Natural killer cell treated with Interleukin-12 subunit alpha and Interleukin-12 subunit beta and Interleukin-15 and Interleukin-18, amount 100 ng/mL, for 72 hours (primary cell): ENCODE results near the gene TOPORS. TPM values are rescaled to one million over a fixed set of nuclear protein-coding genes. Genes with fewer than 3 reads are reported as not detected.

ENCODE experiments used
- ATAC-seq, 2 donors: fragments of 150-1000 bp; cut with Tn5 transposase in 1 of 2; sonication (Bioruptor Pico), chemical (Tn5 transposase) in 1 of 2; 2 replicates each; pipeline ENCODE4 v1.10.0; 2021
- DNase-seq: peaks from one replicate; pipeline ENCODE4 v3.0.0; 2022; ENCODE audit warnings: low spot score
- H3K27ac Mint-ChIP-seq, 2 donors: 1 replicate in 1 of 2; 2 replicates in 1 of 2; pipeline ENCODE4 v1.8.0; 2022; ENCODE audit warnings: mixed read lengths in 2 of 2, mild to moderate bottlenecking in 1 of 2, moderate library complexity in 1 of 2
- H3K27me3 Mint-ChIP-seq, 2 donors: 1 replicate in 1 of 2; 2 replicates in 1 of 2; pipeline ENCODE4 v1.8.0; 2022; ENCODE audit warnings: mixed read lengths in 2 of 2
- H3K36me3 Mint-ChIP-seq: one replicate; pipeline ENCODE4 v1.8.0; 2022; ENCODE audit warnings: mixed read lengths
- H3K4me1 Mint-ChIP-seq, 2 donors: 1 replicate in 1 of 2; 2 replicates in 1 of 2; pipeline ENCODE4 v1.8.0; 2022; ENCODE audit warnings: low read depth in 2 of 2, mixed read lengths in 2 of 2, mild to moderate bottlenecking in 1 of 2
- H3K4me3 Mint-ChIP-seq: one replicate; pipeline ENCODE4 v1.8.0; 2022; ENCODE audit warnings: mixed read lengths
- H3K9me3 Mint-ChIP-seq: 2 replicates; pipeline ENCODE4 v1.8.0; 2022; ENCODE audit warnings: mixed read lengths
- total RNA-seq, 2 donors: library from RNA; stranded (reverse); gene quantifications; one replicate each; pipeline ENCODE4 v1.2.3, GENCODE V29; 2022

The TOPORS gene
- total RNA-seq, 2 donors from 2014 or later: 11.3 to 12.1 TPM

DNA sequence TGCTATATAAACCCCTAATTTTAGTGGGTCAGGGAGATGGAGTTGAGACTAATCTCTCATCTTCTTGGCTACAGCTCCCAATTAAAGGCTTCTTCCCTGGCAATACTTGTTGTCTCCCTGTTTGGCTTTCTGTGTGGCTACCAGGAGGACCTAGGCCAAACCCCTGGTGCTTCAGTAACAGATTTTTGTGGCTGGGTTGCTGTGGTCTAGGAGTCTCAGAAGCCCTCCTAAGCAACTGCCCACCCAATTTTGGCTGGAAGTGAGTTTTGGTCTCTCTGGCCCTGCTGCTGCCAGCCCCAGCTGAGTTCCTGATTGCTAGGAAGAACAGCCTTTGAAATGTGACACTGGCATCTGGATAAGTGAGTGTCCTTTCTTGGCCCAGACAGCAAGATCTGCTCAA is 36.1 kb downstream of the TOPORS start:
- ATAC-seq: no peak
- H3K27me3 Mint-ChIP-seq: no peaks in the 10 kb centered on the region
- no peak for DNase-seq
- no peak overlapping the region for H3K4me3 Mint-ChIP-seq
- H3K4me1 Mint-ChIP-seq: peaks cover 34 to 46% of the 10 kb centered on the region in 2 donors
- peak overlapping the region in 1 of 2 donors; percentile 16 for H3K27ac Mint-ChIP-seq
- no peaks in the 10 kb centered on the region for H3K9me3 Mint-ChIP-seq
- H3K36me3 Mint-ChIP-seq: peaks cover 17% of the 10 kb centered on the region

DNA sequence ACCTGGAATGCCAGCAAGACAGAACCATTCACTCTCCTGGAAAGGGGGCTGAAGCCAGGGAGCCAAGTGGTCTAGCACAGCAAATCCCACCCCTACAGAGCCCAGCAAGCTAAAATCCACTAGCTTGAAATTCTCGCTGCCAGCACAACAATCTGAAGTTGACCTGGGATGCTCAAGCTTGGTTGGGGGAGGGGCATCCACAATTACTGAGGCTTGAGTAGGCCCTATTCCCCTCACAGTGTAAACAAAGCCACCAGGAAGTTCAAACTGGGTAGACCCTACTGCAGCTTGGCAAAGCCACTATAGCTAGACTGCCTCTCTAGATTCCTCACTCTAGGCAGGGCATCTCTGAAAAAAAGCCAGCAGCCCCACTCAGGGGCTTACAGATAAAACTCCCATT is 43.7 kb downstream of the TOPORS start:
- Mint-ChIP-seq H3K36me3 (peaks cover 5% of the 10 kb centered on the region), H3K27me3 (no peaks in the 10 kb centered on the region), H3K9me3 (no peaks in the 10 kb centered on the region), H3K27ac (no peak overlapping the region), H3K4me3 (no peak overlapping the region), H3K4me1 (peaks cover 44 to 47% of the 10 kb centered on the region in 2 donors)
- ATAC-seq (no peak), DNase-seq (no peak)

DNA sequence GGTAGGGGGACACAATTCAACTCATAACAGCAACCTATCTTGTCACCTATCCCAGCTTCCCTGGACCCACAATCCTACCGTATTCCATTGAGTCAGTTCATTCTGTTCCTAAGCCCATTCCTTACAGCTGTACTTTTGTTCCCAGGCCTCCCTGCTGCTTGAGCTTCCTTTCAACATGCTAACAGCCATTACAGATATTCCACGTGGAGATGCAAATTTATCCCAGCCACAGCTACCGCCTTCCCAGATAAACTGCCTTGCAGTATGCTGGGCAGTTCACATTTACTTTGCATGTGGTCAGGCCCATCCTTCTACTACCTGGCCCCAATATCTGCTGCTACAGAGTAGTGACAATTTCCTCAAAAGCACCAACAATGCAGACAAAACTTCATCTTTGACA is 49.4 kb downstream of the TOPORS start:
- DNase-seq (no peak), ATAC-seq (no peak)
- H3K4me1 Mint-ChIP-seq: peaks cover 13 to 14% of the 10 kb centered on the region in 2 donors
- no peaks in the 10 kb centered on the region for H3K27me3 Mint-ChIP-seq
- no peaks in the 10 kb centered on the region for H3K9me3 Mint-ChIP-seq
- no peak overlapping the region for H3K4me3 Mint-ChIP-seq
- no peaks in the 10 kb centered on the region for H3K36me3 Mint-ChIP-seq
- H3K27ac Mint-ChIP-seq: peak overlapping the region in 1 of 2 donors; percentile 6

DNA sequence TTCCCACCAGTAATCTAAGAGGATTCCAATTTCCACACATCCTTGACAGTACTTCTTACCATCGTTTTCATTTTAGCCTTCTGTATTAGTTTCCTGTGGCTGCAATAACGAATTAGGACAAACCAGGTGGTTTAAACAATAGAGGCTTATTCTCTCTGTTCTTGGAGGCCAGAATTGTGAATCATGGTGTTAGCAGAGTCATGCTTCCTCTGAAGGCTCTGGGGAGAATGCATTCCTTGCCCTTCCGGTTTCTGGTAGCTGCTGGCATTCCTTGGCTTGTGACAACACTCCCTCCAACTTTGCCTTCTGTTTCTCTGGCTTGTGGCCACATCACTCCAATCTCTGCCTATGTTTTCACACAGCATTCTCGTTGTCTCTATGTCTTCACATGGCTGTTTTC is 49.9 kb downstream of the TOPORS start:
- Mint-ChIP-seq H3K27ac (no peak overlapping the region), H3K4me1 (peaks cover 11 to 13% of the 10 kb centered on the region in 2 donors), H3K36me3 (no peaks in the 10 kb centered on the region), H3K4me3 (no peak overlapping the region), H3K27me3 (no peaks in the 10 kb centered on the region), H3K9me3 (no peaks in the 10 kb centered on the region)
- ATAC-seq (no peak), DNase-seq (no peak)

DNA sequence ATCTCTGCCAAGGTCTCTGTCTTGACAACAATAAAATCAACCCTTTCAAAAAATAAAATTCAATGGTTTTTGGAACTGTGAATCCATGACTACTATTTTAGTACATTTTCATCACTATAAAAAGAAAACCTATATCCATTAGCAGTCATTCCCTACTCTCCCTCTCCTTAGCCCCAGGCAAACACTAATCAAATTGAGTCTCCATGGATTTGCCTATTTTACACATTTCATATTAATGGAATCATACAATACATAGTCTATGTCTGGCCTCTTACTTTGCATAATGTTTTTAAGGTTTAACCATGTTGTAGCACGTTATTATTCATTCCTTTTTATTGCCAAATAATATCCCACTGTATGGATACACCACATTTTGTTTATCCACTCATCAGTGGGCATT is 50.5 kb downstream of the TOPORS start:
- Mint-ChIP-seq H3K4me1 (peaks cover 11 to 13% of the 10 kb centered on the region in 2 donors), H3K27me3 (no peaks in the 10 kb centered on the region), H3K27ac (no peak overlapping the region), H3K4me3 (no peak overlapping the region), H3K9me3 (no peaks in the 10 kb centered on the region), H3K36me3 (no peaks in the 10 kb centered on the region)
- ATAC-seq: no peak
- no peak for DNase-seq

DNA sequence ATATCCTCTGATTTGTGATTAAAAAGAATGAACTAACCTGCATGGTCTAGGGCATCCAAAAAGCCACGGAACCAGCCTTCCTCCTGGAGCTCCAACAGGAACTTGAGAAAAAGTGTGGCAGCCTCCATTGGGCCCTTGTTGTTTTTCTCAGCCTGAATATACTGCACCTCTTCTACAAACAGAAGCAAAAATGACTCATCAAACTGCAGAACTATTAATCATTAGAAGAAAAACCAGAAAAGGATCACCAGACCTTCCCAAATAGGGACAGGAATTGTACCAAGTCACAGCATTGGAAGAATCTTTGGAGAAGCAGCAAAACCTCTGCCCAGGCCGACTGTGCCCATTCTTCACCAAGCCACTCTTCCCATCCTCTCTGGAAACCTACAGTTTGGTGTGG is 51.6 kb downstream of the TOPORS start:
- no peak for ATAC-seq
- Mint-ChIP-seq H3K9me3 (no peaks in the 10 kb centered on the region), H3K4me1 (peaks cover 11 to 13% of the 10 kb centered on the region in 2 donors), H3K4me3 (no peak overlapping the region), H3K27ac (no peak overlapping the region), H3K36me3 (no peaks in the 10 kb centered on the region), H3K27me3 (no peaks in the 10 kb centered on the region)
- DNase-seq: no peak

DNA sequence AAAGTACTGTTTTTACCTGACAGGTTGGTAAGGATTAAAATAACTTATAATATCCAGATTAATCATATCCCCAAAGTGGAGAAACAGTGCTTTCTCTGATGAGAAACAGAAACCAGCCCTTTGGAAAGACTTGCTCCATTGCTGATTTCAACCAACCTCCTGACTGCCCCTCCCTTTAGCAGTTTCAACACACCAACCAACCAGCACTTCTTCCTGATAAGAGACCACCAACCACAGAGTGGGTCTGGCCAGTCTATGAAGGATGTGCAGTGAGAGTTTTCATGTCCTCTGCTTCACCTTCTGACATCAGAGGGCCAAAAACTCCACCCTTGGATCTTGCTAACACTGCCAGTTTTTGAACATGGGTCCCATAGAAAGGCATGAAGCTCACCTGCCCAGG is 54.5 kb downstream of the TOPORS start:
- peaks cover 5% of the 10 kb centered on the region for H3K36me3 Mint-ChIP-seq
- no peaks in the 10 kb centered on the region for H3K27me3 Mint-ChIP-seq
- H3K27ac Mint-ChIP-seq: no peak overlapping the region

DNA sequence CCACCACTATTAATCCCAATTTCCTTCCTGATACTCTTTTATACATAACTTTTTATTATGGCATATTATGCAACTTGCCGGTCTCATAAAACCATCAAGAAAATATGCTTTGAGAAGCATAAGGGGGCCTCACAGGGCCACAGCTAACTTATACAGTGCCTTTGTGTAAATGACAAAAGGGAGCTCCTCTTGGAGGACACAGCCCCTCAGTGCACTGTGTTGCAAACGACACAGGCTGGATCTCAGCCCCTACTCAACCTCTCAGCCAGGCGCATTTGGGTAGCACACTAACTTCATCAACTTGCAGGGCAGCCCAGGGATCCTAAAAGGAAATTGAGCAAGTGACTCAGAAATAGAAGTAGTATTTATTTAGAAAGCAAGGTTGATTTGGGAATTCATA is 61.8 kb downstream of the TOPORS start:
- H3K36me3 Mint-ChIP-seq: peaks cover 26% of the 10 kb centered on the region

More for the DNA sequence above, 54.5 kb downstream of the TOPORS start:
- Mint-ChIP-seq H3K9me3 (no peaks in the 10 kb centered on the region), H3K4me1 (peaks cover 6 to 13% of the 10 kb centered on the region in 2 donors), H3K4me3 (no peak overlapping the region)
- no peak for ATAC-seq
- DNase-seq: no peak

More for the DNA sequence above, 61.8 kb downstream of the TOPORS start:
- ATAC-seq: no peak
- no peak for DNase-seq
- Mint-ChIP-seq H3K27ac (no peak overlapping the region), H3K9me3 (no peaks in the 10 kb centered on the region), H3K4me1 (no peaks in the 10 kb centered on the region), H3K4me3 (no peak overlapping the region), H3K27me3 (no peaks in the 10 kb centered on the region)

Other genes with a start within 250 kb of the TOPORS start
- 10 to 100 TPM; 10.9 to 12.1 TPM for gene ACO1, start 167.9 kb downstream of the TOPORS start, total RNA-seq
- 1 to 10 TPM; 7.9 to 9.2 TPM for gene RIGI, start 26.4 kb downstream of the TOPORS start, total RNA-seq
- gene SMIM27, start 259 bp downstream of the TOPORS start, total RNA-seq: 1 to 10 TPM; 6.4 to 9.1 TPM
- 10 to 100 TPM; 28.9 to 33.8 TPM for gene NDUFB6, start 20.6 kb upstream of the TOPORS start, total RNA-seq
- not detected for gene TAF1L, start 83.1 kb upstream of the TOPORS start, total RNA-seq
- gene TMEM215, start 231.0 kb upstream of the TOPORS start, total RNA-seq: not detected